HAP-1 (cell line): ENCODE measurements around the gene SLC41A2.
"Not testable (repeated sequence)": the region's sequence is repeated elsewhere in the genome, so short reads cannot be mapped to it uniquely, and the experiment has no call there.

Source experiments
- DNase-seq, 2 experiments: peaks; one replicate each; pipeline ENCODE4 v3.0.0-alpha.2; 2016 to 2020; ENCODE audit warnings: low spot score in 2 of 2
- H3K27me3 ChIP-seq: fragments of 250-450 bp; sonication (Bioruptor Pico); 2 replicates; pipeline ENCODE4 v1.5.1; 2020; ENCODE audit warnings: low read depth, mild to moderate bottlenecking, moderate library complexity
- H3K36me3 ChIP-seq: fragments of 250-450 bp; sonication (Bioruptor Pico); replicated peaks from 2 replicates; pipeline ENCODE4 v1.5.1; 2020; ENCODE audit warnings: mild to moderate bottlenecking
- H3K4me1 ChIP-seq: fragments of 250-450 bp; sonication (Bioruptor Pico); 2 replicates; pipeline ENCODE4 v1.5.1; 2020; ENCODE audit warnings: mild to moderate bottlenecking
- H3K4me3 ChIP-seq: fragments of 250-450 bp; sonication (Bioruptor Pico); 2 replicates; pipeline ENCODE4 v1.5.1; 2020; ENCODE audit warnings: mild to moderate bottlenecking, moderate library complexity
- H3K9me3 ChIP-seq: fragments of 250-450 bp; sonication (Bioruptor Pico); 2 replicates; pipeline ENCODE4 v1.5.1; 2020; ENCODE audit warnings: mild to moderate bottlenecking, moderate library complexity
- in situ Hi-C: fragments of 300-500 bp; cut with MboI; formaldehyde crosslinking; loops from 3 replicates; pipeline ENCODE4 v1.14.3; 2020; ENCODE audit warnings: low sequenced_read_pairs, inconsistent platforms, mixed read lengths

SLC41A2 gene, protein sequence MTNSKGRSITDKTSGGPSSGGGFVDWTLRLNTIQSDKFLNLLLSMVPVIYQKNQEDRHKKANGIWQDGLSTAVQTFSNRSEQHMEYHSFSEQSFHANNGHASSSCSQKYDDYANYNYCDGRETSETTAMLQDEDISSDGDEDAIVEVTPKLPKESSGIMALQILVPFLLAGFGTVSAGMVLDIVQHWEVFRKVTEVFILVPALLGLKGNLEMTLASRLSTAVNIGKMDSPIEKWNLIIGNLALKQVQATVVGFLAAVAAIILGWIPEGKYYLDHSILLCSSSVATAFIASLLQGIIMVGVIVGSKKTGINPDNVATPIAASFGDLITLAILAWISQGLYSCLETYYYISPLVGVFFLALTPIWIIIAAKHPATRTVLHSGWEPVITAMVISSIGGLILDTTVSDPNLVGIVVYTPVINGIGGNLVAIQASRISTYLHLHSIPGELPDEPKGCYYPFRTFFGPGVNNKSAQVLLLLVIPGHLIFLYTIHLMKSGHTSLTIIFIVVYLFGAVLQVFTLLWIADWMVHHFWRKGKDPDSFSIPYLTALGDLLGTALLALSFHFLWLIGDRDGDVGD

DNA sequence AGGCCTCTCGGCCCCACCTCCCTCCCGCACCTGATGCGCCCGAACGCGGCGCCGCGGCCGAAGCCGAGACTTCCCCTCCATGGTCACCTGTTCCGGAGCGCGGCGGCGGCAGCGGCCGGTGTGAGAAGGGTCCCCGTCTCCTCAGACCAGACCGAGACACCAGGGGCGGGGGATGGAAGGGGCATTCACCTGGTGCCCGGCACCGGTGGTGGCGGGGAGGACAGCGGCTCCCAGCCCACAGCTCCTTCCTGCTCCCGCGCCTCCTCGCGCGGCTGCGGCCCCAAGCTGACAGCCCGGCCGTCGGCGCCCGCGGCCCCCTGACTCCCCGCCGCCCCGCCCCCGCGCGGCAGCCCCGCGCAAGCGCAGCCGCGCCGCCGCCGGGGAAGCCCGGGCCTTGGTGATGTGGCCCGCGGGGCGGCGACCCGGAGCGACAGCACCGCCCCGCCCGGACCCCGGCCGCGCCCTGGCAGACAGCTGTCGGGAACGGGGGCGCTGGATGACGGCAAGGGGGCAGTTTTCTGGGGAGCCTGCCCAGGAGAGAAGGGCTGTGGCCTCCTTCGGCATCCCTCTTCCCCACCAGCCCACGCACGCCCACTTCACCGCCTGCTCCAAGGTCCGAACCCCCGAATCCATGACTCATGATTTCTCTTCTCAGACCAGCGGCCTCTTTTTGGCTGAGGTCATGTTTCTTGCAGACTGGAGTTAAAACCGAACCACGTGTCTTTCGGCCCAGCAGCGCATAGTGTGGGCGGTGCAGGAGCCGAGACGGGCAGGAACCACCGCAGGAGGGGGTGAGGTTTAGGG lies at the start of gene SLC41A2:
TSS of gene SLC41A2 (minus strand) at position 290 of the 804 bp plus-strand sequence. CDS start 29,763 bp downstream, outside the sequence.
- Histone ChIP-seq H3K4me3 (peak within 1 kb of the TSS; percentile 75), H3K27me3 (no peaks in the 10 kb centered on the region), H3K4me1 (peaks cover 12% of the 10 kb centered on the region), H3K36me3 (no peaks in the 10 kb centered on the region), H3K9me3 (no peaks in the 10 kb centered on the region)
- DNase-seq, result peak; percentile 52 to 81
- in situ Hi-C loops, result no loop called here

DNA sequence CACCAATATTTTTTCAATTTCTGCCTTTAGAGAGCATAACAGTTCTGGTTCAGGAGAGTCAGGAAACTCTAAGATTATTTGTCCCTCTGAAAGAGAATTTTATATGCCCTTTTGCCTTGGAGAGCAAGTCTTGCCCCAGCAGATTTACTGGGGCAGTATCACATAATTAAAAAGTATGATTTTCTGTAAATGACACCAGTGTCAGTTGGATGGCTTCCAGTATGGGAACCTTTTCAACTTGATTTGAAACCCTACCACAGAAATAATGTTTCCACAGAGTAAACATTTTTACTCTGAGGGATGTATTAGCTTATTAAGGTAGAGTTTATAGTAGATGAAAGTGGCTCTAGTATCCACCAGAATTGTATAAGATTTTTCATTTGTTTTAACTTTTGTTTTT lies 43.4 kb upstream of the SLC41A2 start:
- no peaks in the 10 kb centered on the region for H3K4me1 ChIP-seq
- H3K4me3 ChIP-seq, result no peak overlapping the region
- no peak for DNase-seq
- in situ Hi-C loops, result no loop called here
- peaks cover 76% of the 10 kb centered on the region for H3K36me3 ChIP-seq
- H3K27me3 ChIP-seq, result no peaks in the 10 kb centered on the region
- H3K9me3 ChIP-seq, result no peaks in the 10 kb centered on the region

DNA sequence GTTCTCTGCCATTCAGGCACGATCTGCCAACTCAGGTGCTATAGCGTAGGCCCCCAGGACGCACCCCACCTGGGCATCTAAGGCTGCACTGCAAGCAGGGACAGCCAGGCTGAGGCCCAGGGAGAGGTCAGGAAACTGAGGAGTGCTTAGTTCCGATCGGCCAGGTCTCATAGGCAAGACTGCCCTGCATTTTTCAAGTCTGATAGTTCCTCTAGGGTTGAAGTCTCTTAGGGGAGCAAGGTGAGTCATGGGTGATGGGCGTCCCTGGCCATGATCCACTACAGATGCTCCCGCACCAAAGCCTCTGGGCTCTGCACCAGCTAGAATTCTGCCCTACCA lies 41.2 kb upstream of the SLC41A2 start:
- Histone ChIP-seq H3K27me3 (no peaks in the 10 kb centered on the region), H3K36me3 (peaks cover 76% of the 10 kb centered on the region), H3K4me1 (no peaks in the 10 kb centered on the region), H3K9me3 (no peaks in the 10 kb centered on the region), H3K4me3 (no peak overlapping the region)
- in situ Hi-C loops, result no loop called here
- no peak for DNase-seq

DNA sequence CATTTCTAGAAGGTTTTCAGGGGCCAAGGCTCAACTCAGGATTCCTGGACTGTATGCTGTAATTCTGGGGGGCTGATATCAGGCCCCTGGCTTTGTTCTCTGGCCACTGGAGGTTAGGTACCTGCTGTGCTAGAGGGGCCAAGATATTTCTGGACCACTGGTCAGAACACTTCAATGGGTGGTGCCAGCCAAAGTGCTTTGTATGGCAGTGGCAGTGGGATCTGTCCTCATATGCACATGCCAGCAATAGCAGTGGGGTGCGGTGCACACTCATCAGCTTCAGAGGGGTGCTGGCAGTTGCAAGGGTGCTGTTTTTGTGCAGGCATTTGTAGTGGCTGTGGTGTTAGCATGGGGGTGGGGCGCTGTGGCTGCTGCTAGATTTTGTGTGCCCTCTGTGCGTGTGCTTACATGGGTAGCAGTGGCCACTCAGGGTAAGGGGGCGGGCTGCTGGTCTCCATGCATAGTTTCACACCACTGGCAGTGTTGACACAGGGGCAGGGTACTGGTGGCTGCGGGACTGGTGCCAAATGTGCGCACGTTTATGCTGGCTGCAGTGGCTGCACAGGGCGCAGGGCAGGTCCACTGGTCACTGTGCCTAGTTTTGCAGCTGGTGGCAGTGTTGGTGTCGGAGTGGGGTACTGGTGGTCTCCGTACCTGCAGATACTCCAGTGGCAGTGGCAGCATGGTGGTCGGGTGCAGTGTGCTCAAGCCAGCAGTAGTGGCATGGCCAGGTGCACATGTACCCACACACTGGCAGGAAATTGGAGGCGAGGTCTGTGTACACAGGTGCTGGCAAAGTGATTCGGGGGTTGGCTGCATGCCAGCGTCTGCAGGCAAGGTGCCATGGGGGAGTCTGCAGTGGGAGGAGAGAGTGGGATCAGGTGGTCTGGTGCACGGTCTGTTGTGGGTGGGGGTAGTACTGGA lies 40.6 kb upstream of the SLC41A2 start:
- peaks cover 76% of the 10 kb centered on the region for H3K36me3 ChIP-seq
- no peaks in the 10 kb centered on the region for H3K9me3 ChIP-seq
- DNase-seq, result no peak
- H3K27me3 ChIP-seq, result no peaks in the 10 kb centered on the region
- no peak overlapping the region for H3K4me3 ChIP-seq
- no peaks in the 10 kb centered on the region for H3K4me1 ChIP-seq
- in situ Hi-C loops, result no loop called here

DNA sequence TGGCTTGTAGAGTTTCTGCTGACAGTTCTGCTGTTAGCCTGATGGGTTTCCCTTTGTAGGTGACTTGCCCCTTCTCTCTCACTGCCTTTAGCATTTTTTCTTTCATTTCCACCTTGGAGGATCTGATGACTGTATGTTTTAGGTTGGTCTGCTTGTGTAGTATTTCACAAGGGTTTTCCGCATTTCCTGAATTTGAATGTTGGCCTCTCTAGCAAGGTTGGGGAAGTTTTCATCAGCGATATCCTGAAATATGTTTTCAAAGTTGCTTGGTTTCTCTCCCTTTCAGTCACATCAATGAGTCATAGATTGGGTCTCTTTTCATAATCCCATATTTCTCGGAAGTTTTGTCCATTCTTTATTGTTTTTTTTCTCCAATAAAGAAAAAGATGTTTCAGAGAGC lies 39.5 kb upstream of the SLC41A2 start:
- H3K27me3 ChIP-seq, result no peaks in the 10 kb centered on the region
- H3K4me1 ChIP-seq, result no peaks in the 10 kb centered on the region
- H3K4me3 ChIP-seq, result no peak overlapping the region
- no peak for DNase-seq
- H3K9me3 ChIP-seq, result no peaks in the 10 kb centered on the region
- in situ Hi-C loops, result no loop called here
- peaks cover 74% of the 10 kb centered on the region for H3K36me3 ChIP-seq

DNA sequence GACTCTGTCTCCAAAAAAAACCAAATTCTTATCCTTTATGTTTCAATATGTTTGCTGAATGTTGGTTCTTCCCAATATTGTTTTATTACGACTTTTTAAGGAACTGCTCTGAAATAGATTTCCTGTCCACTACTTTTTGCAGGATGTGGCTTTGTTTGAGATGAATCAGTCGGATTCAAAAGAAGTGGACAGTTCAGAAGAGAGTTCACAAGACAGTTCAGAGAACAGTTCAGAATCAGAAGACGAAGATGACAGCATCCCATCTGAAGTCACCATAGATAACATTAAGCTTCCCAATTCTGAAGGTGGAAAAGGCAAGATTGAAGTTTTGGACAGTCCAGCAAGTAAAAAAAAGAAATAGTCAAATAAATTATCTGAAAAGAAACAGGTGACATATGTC lies 36.2 kb upstream of the SLC41A2 start:
- in situ Hi-C loops, result no loop called here
- no peak for DNase-seq
- H3K36me3 ChIP-seq, result peaks cover 71% of the 10 kb centered on the region
- H3K4me1 ChIP-seq, result no peaks in the 10 kb centered on the region
- no peak overlapping the region for H3K4me3 ChIP-seq
- no peaks in the 10 kb centered on the region for H3K9me3 ChIP-seq
- H3K27me3 ChIP-seq, result no peaks in the 10 kb centered on the region

DNA sequence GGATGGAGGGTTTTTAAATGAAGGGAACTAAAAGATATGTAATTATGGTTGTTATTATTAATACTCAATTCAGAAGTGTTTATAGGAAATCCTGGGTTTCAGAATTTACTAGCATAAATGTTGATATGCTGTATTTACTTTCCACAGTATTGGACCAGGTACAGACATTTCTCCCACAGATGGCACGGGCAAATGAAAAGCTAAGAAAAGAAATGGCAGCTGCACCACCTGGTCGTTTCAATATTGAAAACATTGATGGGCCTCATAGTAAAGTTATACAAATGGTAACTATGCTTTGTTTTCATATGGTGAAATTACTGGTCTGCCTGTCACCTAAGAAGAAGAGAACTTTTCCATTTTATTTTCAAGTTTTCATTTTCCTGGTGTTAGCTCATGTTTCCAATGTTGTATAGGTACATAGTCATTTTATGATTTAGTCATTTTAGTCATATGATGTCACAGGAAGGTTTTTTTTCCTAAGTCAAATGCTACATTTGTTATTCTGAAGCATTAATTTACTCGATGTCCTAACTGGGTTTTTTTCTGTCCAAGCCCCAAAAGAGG lies 33.6 kb upstream of the SLC41A2 start:
- in situ Hi-C loops, result no loop called here
- peaks cover 66% of the 10 kb centered on the region for H3K36me3 ChIP-seq
- H3K27me3 ChIP-seq, result no peaks in the 10 kb centered on the region
- no peak overlapping the region for H3K4me3 ChIP-seq
- no peaks in the 10 kb centered on the region for H3K9me3 ChIP-seq
- H3K4me1 ChIP-seq, result peaks cover 9% of the 10 kb centered on the region
- no peak for DNase-seq

DNA sequence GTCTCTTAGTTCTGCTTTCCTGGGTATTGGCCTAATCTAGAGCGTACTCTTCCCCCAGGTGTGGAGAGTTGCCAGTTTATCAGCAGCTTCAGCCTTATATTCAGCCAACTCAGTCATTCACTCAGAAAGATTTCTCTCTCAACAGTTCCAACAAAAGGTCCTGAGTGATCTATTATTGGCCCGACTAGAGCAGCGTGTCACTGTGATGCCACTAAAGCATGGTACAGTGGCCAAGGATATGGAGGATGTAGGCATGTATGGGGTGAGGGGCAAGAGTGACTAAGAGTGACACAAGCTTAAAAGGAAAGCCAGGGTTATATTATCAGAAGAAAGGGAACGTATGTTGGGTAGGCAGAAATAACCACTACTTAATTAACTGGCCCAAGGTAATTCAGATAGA lies 32.9 kb upstream of the SLC41A2 start:
- DNase-seq, result no peak
- no peak overlapping the region for H3K4me3 ChIP-seq
- in situ Hi-C loops, result no loop called here
- H3K9me3 ChIP-seq, result no peaks in the 10 kb centered on the region
- no peaks in the 10 kb centered on the region for H3K27me3 ChIP-seq
- H3K36me3 ChIP-seq, result peaks cover 62% of the 10 kb centered on the region
- H3K4me1 ChIP-seq, result peaks cover 9% of the 10 kb centered on the region

DNA sequence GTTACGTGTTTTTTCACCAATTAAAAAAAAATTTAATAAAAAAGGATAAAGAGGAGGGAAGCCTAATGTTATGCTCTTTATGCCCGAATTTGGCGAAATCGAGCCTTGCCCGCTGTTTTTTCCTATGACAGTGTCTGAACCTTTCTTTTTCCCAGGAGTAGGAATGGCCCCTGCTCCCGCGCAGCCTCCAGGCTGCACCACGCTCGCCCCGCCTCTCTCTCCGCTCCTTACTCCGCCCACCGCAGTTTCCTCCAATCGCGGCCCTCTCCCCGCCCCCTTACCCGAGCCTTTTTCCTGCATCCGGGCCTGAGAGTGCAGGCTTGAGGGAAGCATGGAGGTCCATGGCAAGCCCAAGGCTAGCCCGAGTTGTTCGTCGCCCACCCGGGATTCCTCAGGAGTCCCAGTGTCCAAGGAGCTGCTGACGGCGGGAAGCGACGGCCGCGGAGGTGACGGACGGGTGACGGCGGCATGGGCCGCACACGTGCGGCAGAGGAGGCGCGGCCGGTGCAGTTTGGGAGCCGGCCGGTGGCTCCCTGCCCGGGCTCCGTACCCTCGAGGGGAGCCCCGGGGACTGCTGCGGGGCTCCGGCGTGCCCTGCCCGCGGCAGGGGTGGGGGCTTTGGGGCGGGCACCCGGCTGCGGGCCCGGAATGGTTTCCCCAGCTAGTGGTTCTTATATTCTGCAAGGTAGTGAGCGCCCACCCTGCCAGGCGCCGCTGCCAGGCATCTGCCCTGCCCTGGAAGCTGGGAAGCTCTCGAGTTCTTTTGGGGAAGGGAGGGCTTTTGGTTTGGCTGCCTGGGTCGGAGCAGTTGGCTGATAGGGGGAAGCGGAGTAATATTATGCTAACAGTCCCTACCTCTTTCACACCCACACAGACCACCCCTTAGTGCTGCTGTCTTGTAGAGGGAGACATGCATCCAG lies 28.2 kb upstream of the SLC41A2 start, which contains the start of gene NOPCHAP1:
TSS of gene NOPCHAP1 (plus strand) at position 295 of the 920 bp plus-strand sequence. CDS start at position 332, 37 bp downstream.
- DNase-seq, result peak; percentile 92 to 98
- in situ Hi-C loops, result no loop called here
- H3K27me3 ChIP-seq, result no peaks in the 10 kb centered on the region
- peak within 1 kb of the TSS; percentile 75 for H3K4me3 ChIP-seq
- peaks cover 12% of the 10 kb centered on the region for H3K4me1 ChIP-seq
- H3K9me3 ChIP-seq, result no peaks in the 10 kb centered on the region
- H3K36me3 ChIP-seq, result peaks cover 28% of the 10 kb centered on the region

DNA sequence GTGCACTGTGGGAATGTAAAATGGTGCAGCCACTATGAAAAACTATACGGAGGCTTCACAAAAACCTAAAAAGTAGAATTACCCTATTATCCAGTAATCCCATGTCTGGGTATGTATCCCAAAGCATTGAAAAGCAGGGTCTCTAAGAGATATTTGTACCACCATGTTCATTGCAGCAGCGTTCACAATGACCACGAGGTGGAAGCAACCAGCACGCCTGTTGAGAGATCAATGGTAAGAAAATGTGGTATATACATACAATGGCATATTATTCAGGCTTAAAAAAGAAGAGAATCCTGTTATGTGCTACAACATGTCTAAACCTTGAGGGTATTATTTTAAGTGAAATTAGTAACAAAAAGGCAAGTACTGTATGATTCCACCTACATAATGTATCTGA lies 27.1 kb upstream of the SLC41A2 start:
- peaks cover 19% of the 10 kb centered on the region for H3K36me3 ChIP-seq
- H3K27me3 ChIP-seq, result no peaks in the 10 kb centered on the region
- no peak for DNase-seq
- no peaks in the 10 kb centered on the region for H3K9me3 ChIP-seq
- in situ Hi-C loops, result no loop called here
- H3K4me1 ChIP-seq, result peaks cover 12% of the 10 kb centered on the region
- H3K4me3 ChIP-seq, result no peak overlapping the region

DNA sequence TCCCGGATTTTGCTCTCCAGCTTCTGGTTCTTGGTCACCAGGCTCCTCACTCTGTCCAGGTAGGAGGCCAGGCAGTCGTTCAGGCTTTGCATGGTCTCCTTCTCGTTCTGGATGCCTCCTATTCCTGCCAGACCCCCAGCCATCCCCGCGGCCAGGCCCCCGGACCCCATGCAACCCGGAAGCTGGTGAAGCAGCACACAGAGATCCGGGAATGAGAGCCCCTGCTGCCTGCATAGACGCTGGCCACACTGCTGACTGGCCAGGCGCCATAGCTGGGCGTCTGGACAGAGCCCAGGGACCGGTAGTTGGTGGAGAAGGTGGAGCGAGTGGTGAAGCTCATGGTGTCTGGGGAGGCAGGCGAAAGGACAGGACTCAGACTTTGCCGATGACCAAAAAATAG lies 19.6 kb upstream of the SLC41A2 start:
- DNase-seq, H3K4me3 ChIP-seq, H3K27me3 ChIP-seq, in situ Hi-C loops, H3K4me1 ChIP-seq, H3K36me3 ChIP-seq, H3K9me3 ChIP-seq: not testable (repeated sequence)

DNA sequence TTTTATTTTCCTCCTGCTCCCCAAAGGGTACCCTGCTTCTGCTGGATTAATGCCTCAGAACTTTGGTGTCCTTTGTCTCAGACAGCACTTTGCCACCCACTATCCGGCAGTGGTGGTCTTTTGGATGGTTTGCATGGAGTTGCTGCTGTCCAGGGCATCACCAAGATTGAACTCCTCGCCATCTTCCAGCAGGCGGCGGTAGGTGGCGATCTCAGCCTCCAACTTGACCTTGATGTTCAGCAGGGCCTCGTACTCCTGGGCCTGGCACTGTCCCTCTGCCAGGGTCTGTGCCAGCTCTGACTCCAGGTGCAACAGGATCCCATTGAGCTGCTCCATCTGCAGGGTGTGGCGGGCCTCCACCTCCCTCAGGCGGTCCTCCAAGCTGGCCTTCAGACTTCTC lies 18.6 kb upstream of the SLC41A2 start:
- H3K4me3 ChIP-seq, result no peak overlapping the region
- no peaks in the 10 kb centered on the region for H3K36me3 ChIP-seq
- H3K9me3 ChIP-seq, result no peaks in the 10 kb centered on the region
- no peak for DNase-seq
- in situ Hi-C loops, result no loop called here
- no peaks in the 10 kb centered on the region for H3K4me1 ChIP-seq
- H3K27me3 ChIP-seq, result no peaks in the 10 kb centered on the region
